ENCODE data around the gene MUC6.

The MUC6 gene

GRCh38 chr11:1055990-1056771, 19.7 kb upstream of the MUC6 start:
- Histone ChIP-seq H3K27me3 (ENCODE audit: control insufficient read depth, insufficient read depth, low read length) (no peaks in the 10 kb centered on the region), H3K36me3 (ENCODE audit: control insufficient read depth, insufficient read depth, low read length) (no peaks in the 10 kb centered on the region), H3K9ac (ENCODE audit: low read length) (no peak overlapping the region), H3K9me3 (ENCODE audit: control insufficient read depth, insufficient read depth, low read depth, low read length) (no peaks in the 10 kb centered on the region), H3K27ac (ENCODE audit: low read depth, low read length) (no peak overlapping the region), H3K4me3 (ENCODE audit: low read depth, low read length) (no peak overlapping the region), H3K4me1 (ENCODE audit: control insufficient read depth, insufficient read depth, low read length) (no peaks in the 10 kb centered on the region; the same call in 1 of the 2 replicates)

GRCh38 chr11:1055109-1055703, 18.7 kb upstream of the MUC6 start:
- H3K4me1 ChIP-seq (ENCODE audit: control insufficient read depth, insufficient read depth, low read length): no peaks in the 10 kb centered on the region
- H3K27me3 ChIP-seq (ENCODE audit: control insufficient read depth, insufficient read depth, low read length): no peaks in the 10 kb centered on the region
- no peak overlapping the region for H3K27ac ChIP-seq (ENCODE audit: low read depth, low read length)
- no peak overlapping the region for H3K9ac ChIP-seq (ENCODE audit: low read length)
- no peaks in the 10 kb centered on the region for H3K36me3 ChIP-seq (ENCODE audit: control insufficient read depth, insufficient read depth, low read length)
- no peak overlapping the region for H3K4me3 ChIP-seq (ENCODE audit: low read depth, low read length)
- no peaks in the 10 kb centered on the region for H3K9me3 ChIP-seq (ENCODE audit: control insufficient read depth, insufficient read depth, low read depth, low read length)

- no peak overlapping the region for H3K9ac ChIP-seq (ENCODE audit: low read length)
- no peaks in the 10 kb centered on the region for H3K4me1 ChIP-seq (ENCODE audit: control insufficient read depth, insufficient read depth, low read length)
- no peak overlapping the region for H3K27ac ChIP-seq (ENCODE audit: low read depth, low read length)
- no peak overlapping the region for H3K4me3 ChIP-seq (ENCODE audit: low read depth, low read length)
- H3K9me3 ChIP-seq (ENCODE audit: control insufficient read depth, insufficient read depth, low read depth, low read length): no peaks in the 10 kb centered on the region
- H3K36me3 ChIP-seq (ENCODE audit: control insufficient read depth, insufficient read depth, low read length): no peaks in the 10 kb centered on the region
- H3K27me3 ChIP-seq (ENCODE audit: control insufficient read depth, insufficient read depth, low read length): no peaks in the 10 kb centered on the region
These were observed 17.9 kb upstream of the MUC6 start for GRCh38 chr11:1054143-1055108.

GRCh38 chr11:1053121-1053901, 16.8 kb upstream of the MUC6 start:
- no peaks in the 10 kb centered on the region for H3K4me1 ChIP-seq (ENCODE audit: control insufficient read depth, insufficient read depth, low read length)
- no peaks in the 10 kb centered on the region for H3K27me3 ChIP-seq (ENCODE audit: control insufficient read depth, insufficient read depth, low read length)
- no peak overlapping the region for H3K9ac ChIP-seq (ENCODE audit: low read length)
- H3K36me3 ChIP-seq (ENCODE audit: control insufficient read depth, insufficient read depth, low read length): no peaks in the 10 kb centered on the region
- no peak overlapping the region for H3K27ac ChIP-seq (ENCODE audit: low read depth, low read length)
- no peaks in the 10 kb centered on the region for H3K9me3 ChIP-seq (ENCODE audit: control insufficient read depth, insufficient read depth, low read depth, low read length)
- H3K4me3 ChIP-seq (ENCODE audit: low read depth, low read length): no peak overlapping the region

- Histone ChIP-seq H3K4me1 (ENCODE audit: control insufficient read depth, insufficient read depth, low read length) (no peaks in the 10 kb centered on the region), H3K27ac (ENCODE audit: low read depth, low read length) (no peak overlapping the region), H3K9ac (ENCODE audit: low read length) (no peak overlapping the region), H3K4me3 (ENCODE audit: low read depth, low read length) (no peak overlapping the region), H3K36me3 (ENCODE audit: control insufficient read depth, insufficient read depth, low read length) (no peaks in the 10 kb centered on the region), H3K9me3 (ENCODE audit: control insufficient read depth, insufficient read depth, low read depth, low read length) (no peaks in the 10 kb centered on the region), H3K27me3 (ENCODE audit: control insufficient read depth, insufficient read depth, low read length) (no peaks in the 10 kb centered on the region)
These were observed 15.9 kb upstream of the MUC6 start for GRCh38 chr11:1052133-1053011.

DNA sequence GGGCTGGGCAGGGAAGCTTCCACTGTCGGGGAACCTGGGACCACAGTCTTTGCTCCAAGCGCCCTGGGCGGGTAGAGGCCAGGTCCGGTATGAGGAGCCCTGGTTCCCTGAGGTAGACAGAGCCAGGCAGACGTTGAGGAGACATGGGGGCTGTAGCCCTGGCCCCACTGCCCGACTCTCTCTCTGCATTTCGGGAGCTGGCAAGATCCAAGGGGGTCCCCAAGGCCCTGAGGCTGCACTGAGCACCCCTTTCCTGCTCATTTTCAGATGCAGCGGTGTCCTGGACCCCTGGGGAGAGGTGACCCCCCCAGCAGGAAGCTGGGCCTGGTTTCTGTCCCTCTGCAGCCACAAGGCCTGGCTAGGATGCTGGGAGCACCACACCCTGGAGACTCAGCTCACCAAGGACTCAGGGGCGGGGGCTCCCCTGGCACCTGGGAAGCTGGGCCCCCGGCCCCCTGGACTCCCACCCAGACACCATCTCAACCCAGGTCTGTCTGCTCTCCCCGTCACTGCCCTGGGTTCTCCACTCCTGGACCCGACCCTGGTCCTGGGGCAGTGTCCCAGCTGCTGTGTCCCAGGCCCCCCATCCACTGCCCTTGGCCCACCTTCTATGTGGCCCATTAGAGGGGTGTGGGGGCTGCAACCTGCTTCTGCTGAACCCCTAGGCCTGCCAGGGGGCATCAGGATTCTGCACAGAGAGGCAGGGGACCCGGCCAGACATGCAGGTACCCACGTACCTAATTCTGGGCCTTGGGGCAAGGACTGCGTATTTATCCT, 15.0 kb upstream of the MUC6 start:
- no peaks in the 10 kb centered on the region for H3K36me3 ChIP-seq (ENCODE audit: control insufficient read depth, insufficient read depth, low read length)
- H3K4me3 ChIP-seq (ENCODE audit: low read depth, low read length): no peak overlapping the region
- H3K27ac ChIP-seq (ENCODE audit: low read depth, low read length): no peak overlapping the region
- H3K4me1 ChIP-seq (ENCODE audit: control insufficient read depth, insufficient read depth, low read length): no peaks in the 10 kb centered on the region
- no peaks in the 10 kb centered on the region for H3K9me3 ChIP-seq (ENCODE audit: control insufficient read depth, insufficient read depth, low read depth, low read length)
- no peak overlapping the region for H3K9ac ChIP-seq (ENCODE audit: low read length)
- H3K27me3 ChIP-seq (ENCODE audit: control insufficient read depth, insufficient read depth, low read length): no peaks in the 10 kb centered on the region

DNA sequence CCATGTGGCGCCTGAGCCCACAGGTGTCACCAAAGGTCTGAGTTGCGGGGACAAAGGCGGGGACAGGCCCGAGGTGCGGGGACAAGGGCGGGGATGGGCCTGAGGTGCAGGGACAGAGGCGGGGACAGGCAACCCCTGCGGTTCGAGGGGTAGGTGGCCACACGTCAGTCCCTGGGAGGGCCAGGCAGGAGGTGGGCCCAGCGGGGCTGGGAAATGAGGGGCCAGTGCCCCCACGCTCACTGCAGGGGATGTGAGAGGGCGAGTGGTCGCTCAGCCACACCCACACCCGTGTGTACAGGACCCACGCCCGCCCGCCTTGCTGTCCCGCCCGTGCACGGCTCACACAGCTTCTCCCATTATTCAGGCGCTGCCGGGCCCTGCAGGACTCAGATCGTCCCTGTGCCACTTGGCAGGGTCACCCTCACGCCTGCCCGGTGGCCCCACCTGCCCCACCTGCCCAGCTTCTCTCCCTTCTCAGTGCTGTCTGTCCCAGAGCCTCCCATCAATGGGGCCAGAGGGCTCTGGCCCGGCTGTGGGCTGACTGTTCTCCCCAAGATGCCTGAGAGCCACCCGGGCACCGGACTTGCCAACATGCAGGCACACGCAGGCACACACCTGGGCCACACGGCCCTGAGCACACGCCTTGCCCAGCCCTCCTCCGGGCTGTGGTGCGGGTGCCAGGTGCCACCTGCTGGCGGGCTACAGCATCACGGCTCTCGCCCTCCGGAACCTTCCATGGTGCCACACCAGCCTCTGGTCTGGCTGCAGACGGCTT, 14.2 kb upstream of the MUC6 start:
- Histone ChIP-seq H3K36me3 (ENCODE audit: control insufficient read depth, insufficient read depth, low read length) (no peaks in the 10 kb centered on the region), H3K9me3 (ENCODE audit: control insufficient read depth, insufficient read depth, low read depth, low read length) (no peaks in the 10 kb centered on the region), H3K27me3 (ENCODE audit: control insufficient read depth, insufficient read depth, low read length) (no peaks in the 10 kb centered on the region), H3K4me3 (ENCODE audit: low read depth, low read length) (no peak overlapping the region), H3K27ac (ENCODE audit: low read depth, low read length) (no peak overlapping the region), H3K9ac (ENCODE audit: low read length) (no peak overlapping the region), H3K4me1 (ENCODE audit: control insufficient read depth, insufficient read depth, low read length) (no peaks in the 10 kb centered on the region)

DNA sequence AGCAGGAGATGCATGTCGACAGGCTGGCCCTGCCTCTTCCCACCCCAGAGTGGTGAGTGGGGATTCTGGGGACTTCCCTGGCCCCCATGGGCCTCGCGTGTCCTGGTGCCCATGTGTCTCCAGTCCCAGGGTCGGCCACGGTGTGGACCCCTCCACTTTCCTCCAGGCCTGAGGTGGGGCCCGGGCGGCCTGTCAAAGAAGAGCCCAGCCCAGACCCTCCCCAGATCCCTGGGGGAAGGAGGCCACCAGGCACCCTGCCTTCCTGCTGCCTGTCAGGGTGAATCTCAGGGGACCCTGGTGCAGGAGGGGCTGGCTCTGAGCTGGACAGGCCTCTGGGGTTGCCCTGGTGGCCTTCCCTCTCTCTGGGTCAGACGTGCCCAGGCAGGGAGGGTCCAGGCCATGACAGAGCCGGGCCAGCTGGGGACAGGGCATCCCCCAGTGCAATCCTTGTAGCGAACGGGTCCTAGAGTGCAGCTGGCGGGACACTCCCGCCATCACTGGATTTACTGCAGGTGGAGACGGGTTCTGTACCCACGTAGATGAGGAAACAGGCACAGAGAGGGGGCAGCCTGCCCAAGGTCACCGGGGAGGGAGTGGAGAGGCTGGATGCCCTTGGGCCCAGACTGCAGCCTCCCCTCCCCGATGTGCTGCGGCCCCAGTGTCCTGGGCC, 13.5 kb upstream of the MUC6 start:
- H3K27ac ChIP-seq (ENCODE audit: low read depth, low read length): no peak overlapping the region
- H3K27me3 ChIP-seq (ENCODE audit: control insufficient read depth, insufficient read depth, low read length): no peaks in the 10 kb centered on the region
- no peaks in the 10 kb centered on the region for H3K9me3 ChIP-seq (ENCODE audit: control insufficient read depth, insufficient read depth, low read depth, low read length)
- no peak overlapping the region for H3K9ac ChIP-seq (ENCODE audit: low read length)
- no peaks in the 10 kb centered on the region for H3K4me1 ChIP-seq (ENCODE audit: control insufficient read depth, insufficient read depth, low read length)
- no peak overlapping the region for H3K4me3 ChIP-seq (ENCODE audit: low read depth, low read length)
- H3K36me3 ChIP-seq (ENCODE audit: control insufficient read depth, insufficient read depth, low read length): no peaks in the 10 kb centered on the region

- H3K9ac ChIP-seq (ENCODE audit: low read length): no peak overlapping the region
- H3K27me3 ChIP-seq (ENCODE audit: control insufficient read depth, insufficient read depth, low read length): no peaks in the 10 kb centered on the region
- no peaks in the 10 kb centered on the region for H3K36me3 ChIP-seq (ENCODE audit: control insufficient read depth, insufficient read depth, low read length)
- H3K4me1 ChIP-seq (ENCODE audit: control insufficient read depth, insufficient read depth, low read length): no peaks in the 10 kb centered on the region
- H3K9me3 ChIP-seq (ENCODE audit: control insufficient read depth, insufficient read depth, low read depth, low read length): no peaks in the 10 kb centered on the region
- no peak overlapping the region for H3K27ac ChIP-seq (ENCODE audit: low read depth, low read length)
- no peak overlapping the region for H3K4me3 ChIP-seq (ENCODE audit: low read depth, low read length)
These were observed 12.9 kb upstream of the MUC6 start for GRCh38 chr11:1049431-1049891.

Data from HUES6 (cell line).